IPS-NIHi7 (cell line): ENCODE measurements around the gene PPID.
"Not testable (repeated sequence)": the region's sequence is repeated elsewhere in the genome, so short reads cannot be mapped to it uniquely, and the experiment has no call there.

Experiments
- DNase-seq: peaks from one replicate; pipeline ENCODE4 v3.0.0; 2012; ENCODE audit warnings: mixed read lengths; ENCODE audit errors: extremely low spot score

PPID gene

DNA sequence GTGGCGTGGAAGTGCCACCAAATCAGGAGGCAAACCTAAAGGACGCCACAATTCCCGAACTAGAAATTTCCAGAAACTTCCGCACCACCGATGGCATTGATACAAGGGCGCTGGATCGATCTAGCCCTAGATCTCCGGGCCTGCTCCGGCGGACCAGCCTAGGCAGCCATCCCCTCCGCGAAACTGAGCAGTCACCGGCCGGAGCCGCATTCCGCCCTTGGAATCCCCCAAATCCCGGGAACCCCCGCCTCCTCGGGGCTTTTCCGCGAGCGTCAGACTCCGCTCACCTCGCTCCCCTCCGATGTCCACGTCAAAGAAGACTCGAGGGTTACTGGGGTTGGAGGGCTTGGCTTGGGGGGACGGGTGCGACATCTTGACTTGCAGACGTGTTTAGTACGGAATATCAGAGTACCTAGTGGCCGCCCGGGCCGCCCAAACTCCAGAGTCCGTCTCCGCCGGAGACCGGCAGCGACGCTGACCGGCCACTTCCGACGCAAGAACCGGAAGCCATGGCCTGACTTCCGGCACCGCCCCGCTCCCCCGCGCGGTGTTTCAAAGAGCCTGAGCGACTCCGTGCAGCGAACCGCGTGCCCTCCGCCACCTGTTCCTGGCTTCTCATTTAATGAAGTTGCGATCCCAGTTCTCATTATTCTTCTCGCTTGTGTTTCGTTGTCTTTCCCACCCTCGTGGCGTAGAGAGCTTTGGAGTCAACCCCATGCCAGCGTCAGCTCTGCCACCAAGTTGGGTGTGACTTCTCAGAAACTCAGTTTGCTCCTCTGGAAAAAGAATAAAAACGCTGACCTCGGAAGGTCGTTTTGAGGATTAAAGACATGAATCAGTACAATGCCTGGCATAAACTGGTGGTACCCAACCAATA lies at the start of gene PPID:
Gene PPID, minus strand, starts transcription at position 480 of the 877 bp plus-strand sequence. Its CDS starts 108 bp downstream, at position 372.
- peak; percentile 86 for DNase-seq

- no peak for DNase-seq
Observed at GRCh38 chr4:158771776-158772175, 48.6 kb upstream of the PPID start.

- DNase-seq, result no peak
Observed at GRCh38 chr4:158770671-158771070, 47.5 kb upstream of the PPID start.

DNA sequence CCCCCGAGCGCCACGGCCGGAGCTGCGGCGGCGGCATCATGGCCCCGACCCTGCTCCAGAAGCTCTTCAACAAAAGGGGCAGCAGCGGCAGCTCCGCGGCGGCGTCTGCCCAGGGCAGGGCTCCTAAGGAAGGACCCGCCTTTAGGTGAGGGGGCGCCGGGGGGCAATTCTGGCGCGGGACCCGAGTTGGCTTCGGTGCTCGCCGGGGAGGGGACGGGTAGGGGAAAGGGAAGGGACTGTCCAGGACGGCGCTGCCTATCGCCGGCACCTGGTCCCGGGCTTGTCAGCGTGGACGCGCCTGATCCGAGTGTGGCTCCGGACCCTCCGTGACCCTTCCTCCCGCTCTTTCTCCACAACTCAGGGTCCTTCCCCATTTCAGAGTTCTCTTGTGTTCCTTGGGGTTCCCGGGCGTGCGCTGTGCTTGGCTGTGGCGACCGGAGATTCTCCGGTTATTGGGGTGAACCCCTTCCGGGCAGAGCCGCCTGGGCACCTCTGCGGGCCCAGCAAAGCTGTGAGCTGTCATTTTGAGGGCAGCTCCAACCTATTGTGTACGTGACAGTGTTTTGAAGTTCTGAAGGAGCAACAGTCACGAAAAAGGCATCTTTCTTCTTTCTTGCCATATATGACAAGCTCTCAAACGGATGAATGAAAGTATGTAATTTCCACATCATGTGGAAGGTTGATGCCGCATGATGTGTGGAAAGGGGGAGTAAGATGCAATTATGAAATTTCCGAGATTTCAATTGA lies 46.2 kb upstream of the PPID start:
- DNase-seq, result peak; percentile 53

- peak; percentile 92 for DNase-seq
Observed at GRCh38 chr4:158768555-158769174, 45.5 kb upstream of the PPID start, which contains the start of gene FNIP2. Gene FNIP2 (plus strand): TSS chr4:158769026. CDS start chr4:158769213, 187 bp downstream.

- no peak for DNase-seq
Observed at GRCh38 chr4:158767451-158767850, 44.3 kb upstream of the PPID start.

GRCh38 chr4:158766434-158767044 lies 43.3 kb upstream of the PPID start:
- no peak for DNase-seq

DNA sequence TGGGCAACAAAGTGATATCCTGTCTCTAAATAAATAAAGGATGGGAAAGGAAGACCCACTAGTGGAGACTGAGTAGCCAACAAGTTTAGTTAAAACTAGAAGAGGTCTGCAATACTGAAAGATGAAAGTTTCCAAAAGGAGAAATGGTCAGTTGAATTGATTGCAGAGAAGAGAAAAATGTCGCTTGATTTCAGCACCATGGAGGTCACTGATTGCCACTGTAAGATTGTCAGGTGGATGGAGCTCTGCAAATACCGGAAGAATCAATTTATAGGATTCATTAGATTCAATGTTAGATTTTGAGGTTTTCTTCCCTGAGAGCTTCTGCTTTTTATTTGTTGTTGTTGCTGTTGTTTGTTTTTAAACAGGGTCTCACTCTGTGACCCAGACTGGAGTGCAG lies 40.3 kb upstream of the PPID start:
- DNase-seq, result no peak

DNA sequence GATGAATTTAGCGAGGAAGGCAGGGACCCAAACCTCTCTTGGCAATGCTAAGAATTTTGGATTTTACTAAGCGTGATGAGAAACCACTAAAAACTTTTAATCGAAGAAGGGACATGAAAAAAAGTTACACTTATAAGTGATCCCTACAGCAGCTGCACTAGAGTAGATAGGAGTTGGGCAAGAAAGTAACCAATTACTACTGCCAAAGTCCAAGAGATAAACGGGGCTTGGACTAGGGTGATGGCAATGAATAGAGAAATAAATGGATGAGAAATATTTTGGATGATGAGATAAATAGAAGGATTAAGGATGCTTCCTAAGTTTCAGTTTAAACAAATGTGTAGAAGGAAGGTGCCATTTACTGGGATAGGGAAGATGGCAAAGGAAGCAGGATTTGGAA lies 39.4 kb upstream of the PPID start:
- no peak for DNase-seq

DNA sequence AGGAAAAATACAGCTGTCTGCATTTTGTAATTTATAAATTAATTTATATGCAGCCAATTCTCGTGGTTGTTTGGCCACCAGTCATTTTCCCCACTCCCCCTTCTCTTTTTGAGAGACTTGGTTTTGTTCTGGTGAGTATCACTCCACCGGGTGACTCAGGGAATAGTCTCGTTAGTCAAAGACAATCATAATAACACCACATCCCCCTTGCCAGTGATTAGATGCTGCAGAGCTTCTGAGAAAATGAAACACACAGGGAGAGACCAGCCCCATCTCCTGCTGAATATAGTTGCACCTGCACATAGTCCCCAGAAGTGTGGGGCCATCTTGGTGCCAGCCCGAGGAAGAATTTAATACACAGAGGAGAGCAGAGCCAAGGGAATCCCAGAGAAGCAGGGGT lies 37.7 kb upstream of the PPID start:
- DNase-seq, result no peak

DNA sequence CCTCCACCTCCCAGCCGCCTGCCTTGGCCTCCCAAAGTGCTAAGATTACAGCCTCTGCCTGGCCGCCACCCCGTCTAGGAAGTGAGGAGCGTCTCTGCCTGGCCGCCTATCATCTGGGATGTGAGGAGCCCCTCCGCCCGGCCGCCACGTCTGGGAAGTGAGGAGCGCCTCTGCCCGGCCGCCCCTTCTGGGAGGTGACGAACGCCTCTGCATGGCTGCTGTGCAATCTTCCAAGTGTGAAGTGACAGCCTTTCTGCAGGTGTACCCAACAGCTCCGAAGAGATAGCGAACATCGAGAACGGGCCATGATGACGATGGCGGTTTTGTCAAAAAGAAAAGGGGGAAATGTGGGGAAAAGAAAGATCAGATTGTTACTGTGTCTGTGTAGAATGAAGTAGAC lies 36.3 kb upstream of the PPID start:
- not testable (repeated sequence) for DNase-seq

DNA sequence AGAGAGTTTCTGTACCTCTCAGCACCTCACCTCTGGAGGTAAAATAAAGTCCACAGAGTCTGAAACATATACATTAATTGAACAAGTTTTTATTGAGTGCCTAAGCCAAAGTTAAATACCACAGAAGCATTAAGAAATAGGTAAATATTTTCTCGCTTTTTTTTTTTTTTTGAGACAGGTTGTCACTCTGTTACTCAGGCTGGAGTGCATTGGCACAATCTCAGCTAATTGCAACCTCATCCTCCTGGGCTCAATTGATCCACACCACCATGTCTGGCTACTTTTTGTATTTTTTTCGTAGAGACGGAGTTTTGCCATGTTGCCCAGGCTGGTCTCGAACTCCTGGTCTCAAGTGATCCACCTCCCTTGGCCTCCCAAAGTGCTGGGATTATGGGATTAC lies 35.5 kb upstream of the PPID start:
- no peak for DNase-seq

- DNase-seq, result no peak
Observed at GRCh38 chr4:158758142-158758541, 34.9 kb upstream of the PPID start.

DNA sequence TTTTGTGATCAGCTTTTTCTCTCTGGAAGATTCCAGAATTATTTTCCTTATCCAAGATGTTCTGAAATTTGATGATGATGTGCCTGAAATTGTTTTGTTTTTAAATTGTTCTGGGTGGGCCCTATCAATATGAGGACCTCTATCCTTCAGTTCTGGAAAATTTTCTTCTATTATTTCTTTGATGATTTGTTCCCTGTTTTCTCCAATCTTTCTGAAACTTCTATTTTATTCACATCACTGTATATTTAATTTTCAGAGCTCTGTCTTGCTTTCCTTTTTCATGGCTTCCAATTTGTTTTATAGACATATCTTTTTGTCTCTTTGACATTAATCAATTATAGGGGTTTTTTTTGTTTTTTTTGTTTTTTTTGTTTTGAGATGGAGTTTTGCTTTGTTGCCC lies 33.4 kb upstream of the PPID start:
- DNase-seq, result no peak

DNA sequence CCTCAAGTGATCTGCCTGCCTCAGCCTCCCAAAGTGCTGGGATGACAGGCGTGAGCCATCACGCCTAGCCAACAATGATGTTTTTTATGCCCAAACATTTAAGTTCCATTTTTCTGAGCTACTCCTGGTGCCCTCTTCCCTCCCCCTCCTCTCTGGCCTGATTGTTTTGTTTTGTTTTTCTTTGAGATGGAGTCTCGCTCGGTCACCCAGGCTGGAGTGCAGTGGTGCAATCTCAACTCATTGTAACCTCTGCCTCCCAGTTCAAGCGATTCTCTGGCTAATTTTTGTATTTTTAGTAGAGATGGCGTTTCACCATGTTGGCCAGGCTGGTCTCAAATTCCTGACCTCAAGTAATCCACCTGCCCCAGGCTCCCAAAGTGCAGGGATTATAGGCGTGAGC lies 32.6 kb upstream of the PPID start:
- DNase-seq, result not testable (repeated sequence)

GRCh38 chr4:158754385-158755180 lies 31.4 kb upstream of the PPID start:
- DNase-seq, result no peak

DNA sequence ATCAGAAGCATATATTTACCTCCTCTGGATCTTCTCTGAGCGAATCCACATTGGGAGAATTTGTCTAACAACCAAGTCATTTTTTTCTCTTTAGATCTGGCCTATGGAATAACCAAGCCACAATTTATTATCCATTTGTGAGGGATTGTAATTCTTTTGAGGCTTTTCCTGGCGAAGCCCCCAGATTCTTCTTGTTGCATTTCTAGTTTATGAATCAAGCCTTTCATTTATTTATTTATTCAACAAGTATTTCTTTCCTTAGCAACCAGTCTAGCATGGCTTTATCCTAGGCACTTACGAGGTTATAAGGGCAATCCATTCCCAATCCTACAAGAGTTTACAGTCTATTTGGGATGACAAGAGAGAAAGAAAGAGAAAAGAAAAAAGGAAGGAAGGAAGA lies 27.2 kb upstream of the PPID start:
- DNase-seq, result no peak

DNA sequence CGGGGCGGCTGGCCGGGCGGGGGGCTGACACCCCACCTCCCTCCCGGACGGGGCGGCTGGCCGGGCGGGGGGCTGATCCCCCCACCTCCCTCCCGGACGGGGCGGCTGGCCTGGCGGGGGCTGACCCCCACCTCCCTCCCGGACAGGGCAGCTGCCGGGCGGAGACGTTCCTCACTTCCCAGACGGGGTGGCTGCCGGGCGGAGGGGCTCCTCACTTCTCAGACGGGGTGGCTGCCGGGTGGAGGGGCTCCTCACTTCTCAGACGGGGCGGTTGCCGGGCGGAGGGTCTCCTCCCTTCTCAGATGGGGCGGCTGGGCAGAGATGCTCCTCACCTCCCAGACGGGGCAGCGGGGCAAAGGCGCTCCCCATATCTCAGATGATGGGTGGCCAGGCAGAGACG lies 23.3 kb upstream of the PPID start:
- DNase-seq, result not testable (repeated sequence)

GRCh38 chr4:158741326-158742021 lies 18.3 kb upstream of the PPID start:
- no peak for DNase-seq

- DNase-seq, result no peak
Observed at GRCh38 chr4:158739600-158739999, 16.4 kb upstream of the PPID start.

GRCh38 chr4:158738866-158739265 lies 15.7 kb upstream of the PPID start:
- DNase-seq, result no peak
